HCT116 (cell line): Measurements from ENCODE around the gene BIK.

Experiments used
- EZH2 ChIP-seq: fragments of 200-600 bp; sonication (generic); IDR thresholded peaks from 2 replicates; pipeline ENCODE4 v1.6.1; 2017; ENCODE audit warnings: antibody characterized with exemption, mixed run types
- POLR2AphosphoS5 ChIP-seq: IDR thresholded peaks from 2 replicates; pipeline ENCODE4 v1.6.1; 2011; ENCODE audit warnings: mild to moderate bottlenecking, low read depth, low read length, moderate library complexity

GRCh38 chr22:43078522-43078921, 32.0 kb upstream of the BIK start:
- TF ChIP-seq POLR2AphosphoS5 (no peak), EZH2 (no peak)
